GM12878 (cell line): ENCODE data around the gene SORCS1. TPM values are rescaled to one million over a fixed set of nuclear protein-coding genes. Genes with fewer than 3 reads are reported as not detected.

Experiments
- ATAC-seq: fragments of 200-7000 bp; cut with Tn5 transposase; 3 replicates; pipeline ENCODE4 v1.9.1; 2020; ENCODE audit warnings: mild to moderate bottlenecking, moderate library complexity
- BruUV-seq: library from RNA; stranded (reverse); fragments of 400-500 nt; replicated peaks from 2 replicates; lab custom pipeline; 2021; lab: Mats Ljungman, UMichigan
- CTCF ChIA-PET: fragments of 300-600 bp; sonication (Branson Sonifier 250); formaldehyde crosslinking; extraction: SDS; loops from one replicate; lab custom pipeline; 2021; ENCODE audit warnings: inconsistent platforms; lab: Yijun Ruan, JAX
- POLR2A ChIA-PET: fragments of 350-600 bp; formaldehyde crosslinking; extraction: SDS; loops from one replicate; lab custom pipeline; 2021; ENCODE audit warnings: inconsistent platforms; lab: Charles Lee
- RAD21 ChIA-PET: fragments of 300-600 bp; sonication (Branson Sonifier 250); formaldehyde crosslinking; loops from one replicate; lab custom pipeline; 2023; ENCODE audit warnings: antibody characterized with exemption; ENCODE audit not compliant: unreplicated experiment; lab: Charles Lee
- SMC1A ChIA-PET: fragments of 300-600 bp; sonication (Branson Sonifier 250); formaldehyde crosslinking; loops from one replicate; lab custom pipeline; 2023; ENCODE audit not compliant: unreplicated experiment, uncharacterized antibody; lab: Charles Lee
- DNase-seq: peaks from one replicate; pipeline ENCODE4 v3.0.0-alpha.2; 2011; ENCODE audit warnings: low read depth, low spot score
- FAIRE-seq: peaks from 3 replicates; lab custom pipeline; 2011; peaks lifted over from hg19 to GRCh38; lab: Jason Lieb, UNC
- H2AFZ ChIP-seq: 2 replicates; pipeline ENCODE4 v1.6.0; 2011; ENCODE audit warnings: low read depth, low read length, control low read depth; ENCODE audit not compliant: control insufficient read depth
- H3K27ac ChIP-seq: 2 replicates; pipeline ENCODE4 v1.5.1; 2011; ENCODE audit warnings: control low read depth; ENCODE audit not compliant: control insufficient read depth, insufficient read depth
- H3K27me3 ChIP-seq, 2 experiments: replicated peaks in 1 of 2; 2 replicates each; pipeline versions ENCODE4 v1.6.0 to v1.6.1; 2011; ENCODE audit warnings: low read length in 1 of 2; ENCODE audit not compliant: control insufficient read depth in 2 of 2, insufficient read depth in 2 of 2
- H3K36me3 ChIP-seq, 2 experiments: 2 replicates each; pipeline ENCODE4 v1.5.1; 2011; ENCODE audit warnings: low read length in 1 of 2; ENCODE audit not compliant: control insufficient read depth in 2 of 2, insufficient read depth in 2 of 2
- H3K4me1 ChIP-seq: 2 replicates; pipeline ENCODE4 v1.6.1; 2011; ENCODE audit warnings: mild to moderate bottlenecking, low read length, moderate library complexity, mixed read lengths; ENCODE audit not compliant: control insufficient read depth, insufficient read depth
- H3K4me2 ChIP-seq: 2 replicates; pipeline ENCODE4 v1.6.0; 2011; ENCODE audit warnings: control low read depth; ENCODE audit not compliant: control insufficient read depth, insufficient read depth
- H3K4me3 ChIP-seq: fragments of 200-600 bp; sonication (generic); 2 replicates; pipeline ENCODE4 v1.5.1; 2016
- H3K79me2 ChIP-seq: 2 replicates; pipeline ENCODE4 v1.6.0; 2011; ENCODE audit warnings: low read length; ENCODE audit not compliant: control insufficient read depth, insufficient read depth
- H3K9ac ChIP-seq: 2 replicates; pipeline ENCODE4 v1.8.0; 2011; ENCODE audit warnings: low read length, control low read depth, mixed read lengths; ENCODE audit not compliant: control insufficient read depth, insufficient read depth
- H3K9me3 ChIP-seq: replicated peaks from 3 replicates; pipeline ENCODE4 v1.5.1; 2011; ENCODE audit warnings: mild to moderate bottlenecking, low read length; ENCODE audit not compliant: control insufficient read depth, insufficient read depth
- H4K20me1 ChIP-seq: 2 replicates; pipeline ENCODE4 v1.6.0; 2011; ENCODE audit not compliant: control insufficient read depth, insufficient read depth
- CEBPZ ChIP-seq: fragments of 150-350 bp; IDR thresholded peaks from 2 replicates; pipeline ENCODE4 v1.6.1; 2016; ENCODE audit warnings: low read depth, low read length
- CHD2 ChIP-seq: IDR thresholded peaks from 2 replicates; pipeline ENCODE4 v1.6.1; 2011; ENCODE audit warnings: low read depth, low read length, improper control_type of control experiment, borderline replicate concordance
- PRDM15 ChIP-seq: fragments of 450-650 bp; formaldehyde crosslinking; IDR thresholded peaks from 2 replicates; pipeline ENCODE4 v1.4.0; 2020; ENCODE audit warnings: mild to moderate bottlenecking, moderate library complexity
- SMARCA5 ChIP-seq: fragments of 450-650 bp; IDR thresholded peaks from 2 replicates; pipeline ENCODE4 v1.6.1; 2017; ENCODE audit warnings: mild to moderate bottlenecking
- SRF ChIP-seq, 2 experiments: IDR thresholded peaks; 2 replicates each; pipeline ENCODE4 v1.6.1; 2011; ENCODE audit warnings: low read depth in 2 of 2, low read length in 2 of 2, mild to moderate bottlenecking in 1 of 2, moderate library complexity in 1 of 2
- WGBS: methylation state at CpG from one replicate; pipeline ENCODE4 v1.1.6; 2016; ENCODE audit warnings: low lambda C conversion rate; ENCODE audit not compliant: insufficient replicate concordance, insufficient coverage; ENCODE audit errors: missing lambda C conversion rate; 5-methylcytosine and 5-hydroxymethylcytosine counted together
- in situ Hi-C: fragments of 300-500 bp; cut with MboI; formaldehyde crosslinking; loops from 9 replicates; pipeline ENCODE4 v1.14.3; 2018; ENCODE audit warnings: mixed read lengths
- intact Hi-C: fragments of 100-400 bp; cut with micrococcal nuclease; formaldehyde crosslinking; loops from one replicate; pipeline ENCODE4 v1.14.2; 2022; ENCODE audit not compliant: unreplicated experiment
- polyA plus RNA-seq, 11 experiments: library from polyadenylated mRNA; depleted of rRNA in 4 of 11; unstranded in 6 of 11; stranded (reverse) in 5 of 11; fragments of >200 nt; fragmentation: Nextera tagmentation in 4 of 11; fragmentation: Illumina TruSeq in 1 of 11; extraction: Ambion mirVana in 4 of 11; extraction: Trizol in 1 of 11; gene quantifications; 1 replicate in 1 of 11; 2 replicates in 10 of 11; pipeline versions ENCODE4 v1.2.1 to v1.2.3, GENCODE V29; 2011 to 2016; ENCODE audit warnings: inconsistent platforms in 2 of 11, missing spikeins in 2 of 11, low read depth in 1 of 11
- total RNA-seq, 4 experiments: library from RNA; depleted of rRNA in 3 of 4; stranded (reverse); fragments of >200 nt in 3 of 4; fragmentation: Illumina TruSeq in 1 of 4; extraction: Trizol in 1 of 4; gene quantifications; 2 replicates each; pipeline versions ENCODE4 v1.2.1 to v1.2.3, GENCODE V29; 2013 to 2021

The SORCS1 gene
- total and polyA plus RNA-seq, 10 of the 15 experiments (the other 5 are each of a cell fraction or from before 2014, with no cell fraction given), result 0.02 to 9.6 (median 0.06) TPM; not detected in 3

- FAIRE-seq (no peak), DNase-seq (no peak), ATAC-seq (no peak)
- ChIA-PET CTCF (interaction anchor here (1.0 kb wide), 1 partner anchor 10 kb away, joined by 3 read pairs; no protein-coding TSS in a partner anchor), SMC1A (interaction anchor here (1.1 kb wide), 1 partner anchor 15 kb away, joined by 4 read pairs; no protein-coding TSS in a partner anchor), POLR2A (no interaction called here), RAD21 (no interaction called here)
- no peak for TF ChIP-seq CHD2
- in situ Hi-C loops, result no loop called here
- intact Hi-C loops, result no loop called here
- Histone ChIP-seq H4K20me1 (no peaks in the 10 kb centered on the region), H2AFZ (no peak overlapping the region), H3K9me3 (no peaks in the 10 kb centered on the region), H3K4me2 (no peak overlapping the region), H3K4me3 (no peak overlapping the region), H3K27ac (no peak overlapping the region), H3K4me1 (no peaks in the 10 kb centered on the region), H3K36me3 (no peaks in the 10 kb centered on the region), H3K79me2 (no peaks in the 10 kb centered on the region), H3K27me3 (no peaks in the 10 kb centered on the region; a peak in 1 of 4 replicates), H3K9ac (no peak overlapping the region)
- 20% methylated on average over 2 of the region's 2 CpGs for WGBS
- BruUV-seq, result no TSS peak
Observed at GRCh38 chr10:106696239-106696638, 468.3 kb downstream of the SORCS1 start.

- H3K36me3 ChIP-seq, result no peaks in the 10 kb centered on the region
- intact Hi-C loops, result no loop called here
- no peak overlapping the region for H3K4me3 ChIP-seq
- H3K79me2 ChIP-seq, result no peaks in the 10 kb centered on the region
- H2AFZ ChIP-seq, result no peak overlapping the region
- ATAC-seq (no peak), FAIRE-seq (no peak), DNase-seq (no peak)
- H3K9me3 ChIP-seq, result no peaks in the 10 kb centered on the region
- no peaks in the 10 kb centered on the region for H4K20me1 ChIP-seq
- no peak overlapping the region for H3K9ac ChIP-seq
- POLR2A ChIA-PET, result no interaction called here
- RAD21 ChIA-PET, result no interaction called here
- no peak overlapping the region for H3K4me2 ChIP-seq
- BruUV-seq, result no TSS peak
- no peak overlapping the region for H3K27ac ChIP-seq
- no peaks in the 10 kb centered on the region for H3K4me1 ChIP-seq
- no peaks in the 10 kb centered on the region; a peak in 1 of 4 replicates for H3K27me3 ChIP-seq
- CTCF ChIA-PET, result no interaction called here
- SMC1A ChIA-PET, result no interaction called here
- in situ Hi-C loops, result no loop called here
- WGBS, result 0% methylated on average over 1 of the region's 1 CpG
- TF ChIP-seq PRDM15 (CRISPR knock-in tag) (no peak), CEBPZ (no peak), SMARCA5 (no peak), SRF (IDR thresholded peaks at IDR 0.05; ENCODE audit: low read depth in 2 of 2, low read length in 2 of 2) (no peak)
Observed at GRCh38 chr10:106694696-106695095, 469.8 kb downstream of the SORCS1 start.
